ENCODE measurements around the gene MPND.

DNA sequence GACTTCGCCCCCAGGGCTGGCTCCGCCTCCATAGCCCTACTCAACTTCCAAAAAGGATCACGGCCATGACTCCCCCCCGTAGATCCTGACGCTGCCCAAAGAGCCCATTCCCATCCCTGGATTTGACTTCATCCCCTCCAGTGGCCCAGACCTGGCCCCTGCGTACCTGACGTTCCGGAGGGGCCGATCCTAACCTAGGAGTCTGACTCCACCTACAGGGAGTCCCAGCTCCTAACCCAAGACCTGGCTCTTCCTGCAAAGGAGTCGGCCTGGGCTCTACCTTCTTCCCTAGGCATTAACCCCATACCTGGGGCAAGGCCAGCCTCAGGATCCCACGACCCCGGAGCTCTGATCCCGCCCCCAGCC is 15.5 kb upstream of the MPND start:
- no peak for TF ChIP-seq ZNF263 (CRISPR knock-in tag; IDR thresholded peaks at IDR 0.05)
- TF ChIP-seq NBN (conservative IDR thresholded peaks at IDR 0.05), result no peak
- TF ChIP-seq ZNF766 (CRISPR knock-in tag; IDR thresholded peaks at IDR 0.05; ENCODE audit: borderline replicate concordance), result no peak
- no peak for TF ChIP-seq CHD4 (IDR thresholded peaks at IDR 0.05; ENCODE audit: borderline replicate concordance, low read length)
- TF ChIP-seq, protein P1, sequence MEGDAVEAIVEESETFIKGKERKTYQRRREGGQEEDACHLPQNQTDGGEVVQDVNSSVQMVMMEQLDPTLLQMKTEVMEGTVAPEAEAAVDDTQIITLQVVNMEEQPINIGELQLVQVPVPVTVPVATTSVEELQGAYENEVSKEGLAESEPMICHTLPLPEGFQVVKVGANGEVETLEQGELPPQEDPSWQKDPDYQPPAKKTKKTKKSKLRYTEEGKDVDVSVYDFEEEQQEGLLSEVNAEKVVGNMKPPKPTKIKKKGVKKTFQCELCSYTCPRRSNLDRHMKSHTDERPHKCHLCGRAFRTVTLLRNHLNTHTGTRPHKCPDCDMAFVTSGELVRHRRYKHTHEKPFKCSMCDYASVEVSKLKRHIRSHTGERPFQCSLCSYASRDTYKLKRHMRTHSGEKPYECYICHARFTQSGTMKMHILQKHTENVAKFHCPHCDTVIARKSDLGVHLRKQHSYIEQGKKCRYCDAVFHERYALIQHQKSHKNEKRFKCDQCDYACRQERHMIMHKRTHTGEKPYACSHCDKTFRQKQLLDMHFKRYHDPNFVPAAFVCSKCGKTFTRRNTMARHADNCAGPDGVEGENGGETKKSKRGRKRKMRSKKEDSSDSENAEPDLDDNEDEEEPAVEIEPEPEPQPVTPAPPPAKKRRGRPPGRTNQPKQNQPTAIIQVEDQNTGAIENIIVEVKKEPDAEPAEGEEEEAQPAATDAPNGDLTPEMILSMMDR (CRISPR knock-in tag; IDR thresholded peaks at IDR 0.05), result no peak
- no peak for TF ChIP-seq POLR2A (IDR thresholded peaks at IDR 0.05; ENCODE audit: insufficient read depth in 1 of 2, low read depth in 2 of 2, low read length in 2 of 2)
- TF ChIP-seq RAD51 (IDR thresholded peaks at IDR 0.05; ENCODE audit: borderline replicate concordance), result no peak

Measured in HepG2 (cell line).